ENCODE measurements around the gene ST3GAL3. TPM values are rescaled to one million over a fixed set of nuclear protein-coding genes. Genes with fewer than 3 reads are reported as not detected.

ST3GAL3 gene
- total and polyA plus RNA-seq, 2 experiments from 2014 or later = 4.5 to 7.0 TPM

DNA sequence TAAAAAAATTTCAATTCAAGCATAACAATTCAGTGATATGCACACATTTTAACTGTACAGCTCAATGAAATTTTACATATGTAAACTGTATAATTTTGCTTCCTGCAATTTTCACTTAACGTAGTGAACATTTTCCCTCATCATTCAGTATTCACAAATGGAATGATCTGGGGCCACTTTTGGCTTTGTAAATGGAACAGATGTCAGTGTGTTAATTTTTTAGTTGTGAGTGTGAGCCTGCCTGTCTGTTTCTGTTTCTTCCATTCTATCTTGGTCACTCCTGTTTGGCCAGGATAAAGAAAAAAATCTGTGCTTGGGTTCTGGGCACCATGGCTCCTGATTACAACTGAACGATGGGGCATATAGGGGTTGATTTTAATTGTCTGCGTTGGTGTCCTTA is 20.5 kb upstream of the ST3GAL3 start:
- Histone ChIP-seq H3K4me1 (ENCODE audit: insufficient read depth) (no peaks in the 10 kb centered on the region), H3K9me2 (ENCODE audit: insufficient read depth) (no peaks in the 10 kb centered on the region), H3K4me3 (no peak overlapping the region), H3K27ac (ENCODE audit: low read depth) (no peak overlapping the region), H3K36me3 (ENCODE audit: insufficient read depth) (peaks cover 87% of the 10 kb centered on the region), H3K27me3 (ENCODE audit: insufficient read depth) (no peaks in the 10 kb centered on the region), H3K4me2 (no peak overlapping the region), H2AFZ (no peak overlapping the region), H3F3A (replicated peaks; ENCODE audit: low read depth) (0 out of 2 replicates have a peak, but pooled peaks cover 19% of the 10 kb centered on the region), H3K79me2 (replicated peaks; ENCODE audit: insufficient read depth) (peaks cover 15% of the 10 kb centered on the region), H4K20me1 (replicated peaks; ENCODE audit: insufficient read depth) (peaks cover 52% of the 10 kb centered on the region)
- Mint-ChIP-seq H3K4me3 (no peak overlapping the region), H3K27me3 (ENCODE audit: insufficient read depth, low read depth, poor library complexity) (no peaks in the 10 kb centered on the region), H3K36me3 (ENCODE audit: low read depth) (peaks cover 9% of the 10 kb centered on the region), H3K4me1 (no peaks in the 10 kb centered on the region), H3K9me3 (no peaks in the 10 kb centered on the region), H3K27ac (no peak overlapping the region)
- ATAC-seq (no peak), DNase-seq (ENCODE audit: low spot score) (no peak)
- TF ChIP-seq, protein P1, sequence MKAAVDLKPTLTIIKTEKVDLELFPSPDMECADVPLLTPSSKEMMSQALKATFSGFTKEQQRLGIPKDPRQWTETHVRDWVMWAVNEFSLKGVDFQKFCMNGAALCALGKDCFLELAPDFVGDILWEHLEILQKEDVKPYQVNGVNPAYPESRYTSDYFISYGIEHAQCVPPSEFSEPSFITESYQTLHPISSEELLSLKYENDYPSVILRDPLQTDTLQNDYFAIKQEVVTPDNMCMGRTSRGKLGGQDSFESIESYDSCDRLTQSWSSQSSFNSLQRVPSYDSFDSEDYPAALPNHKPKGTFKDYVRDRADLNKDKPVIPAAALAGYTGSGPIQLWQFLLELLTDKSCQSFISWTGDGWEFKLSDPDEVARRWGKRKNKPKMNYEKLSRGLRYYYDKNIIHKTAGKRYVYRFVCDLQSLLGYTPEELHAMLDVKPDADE (IDR thresholded peaks at IDR 0.05) = no peak

DNA sequence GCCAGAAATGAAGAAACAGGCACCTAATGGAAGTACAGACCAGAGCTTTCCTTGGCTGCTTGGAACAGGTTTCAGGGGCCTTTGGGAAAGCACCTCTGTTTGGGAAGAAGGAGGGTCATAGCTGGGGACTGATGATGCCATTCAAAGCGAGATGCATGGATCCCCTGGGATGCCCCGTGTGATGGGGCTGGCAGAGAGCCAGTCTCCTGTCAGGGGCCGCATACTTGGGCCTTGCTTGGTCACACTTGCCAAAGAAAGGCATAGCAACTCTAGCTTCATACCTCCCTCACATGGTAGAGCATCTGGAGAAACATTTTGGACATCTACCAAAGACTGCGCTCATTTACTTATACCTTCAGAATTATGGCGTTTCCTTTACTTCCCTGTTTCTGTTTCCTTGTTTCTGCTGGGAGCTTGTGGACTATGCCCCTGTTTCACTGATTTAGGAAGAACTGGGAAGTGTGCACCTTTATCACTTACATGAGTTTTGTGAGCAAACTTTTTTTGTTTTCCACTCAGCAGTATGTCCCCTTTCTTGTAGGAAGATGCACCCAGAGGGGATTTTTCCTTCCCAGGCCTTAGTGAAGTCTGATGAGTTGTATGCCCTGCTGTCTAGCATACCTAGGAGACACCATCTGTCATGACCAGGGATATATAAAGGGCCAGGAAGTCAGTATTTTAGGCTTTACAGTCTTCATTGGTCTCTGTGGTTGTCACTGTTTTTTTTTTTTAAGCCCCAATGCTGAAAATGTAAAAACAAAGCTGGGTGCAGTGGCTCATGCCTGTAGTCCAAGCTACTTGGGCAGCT is 19.8 kb upstream of the ST3GAL3 start:
- H3K4me3 Mint-ChIP-seq = no peak overlapping the region
- Histone ChIP-seq H4K20me1 (replicated peaks; ENCODE audit: insufficient read depth) (peaks cover 46% of the 10 kb centered on the region), H3K4me2 (no peak overlapping the region), H3K27ac (ENCODE audit: low read depth) (no peak overlapping the region), H3K4me3 (no peak overlapping the region), H3K27me3 (ENCODE audit: insufficient read depth) (no peaks in the 10 kb centered on the region), H3K9me2 (ENCODE audit: insufficient read depth) (no peaks in the 10 kb centered on the region), H3K4me1 (ENCODE audit: insufficient read depth) (no peaks in the 10 kb centered on the region), H2AFZ (no peak overlapping the region), H3K79me2 (replicated peaks; ENCODE audit: insufficient read depth) (peaks cover 10% of the 10 kb centered on the region; the same call in 1 of the 2 replicates), H3F3A (replicated peaks; ENCODE audit: low read depth) (0 out of 2 replicates have a peak, but pooled peaks cover 21% of the 10 kb centered on the region), H3K36me3 (ENCODE audit: insufficient read depth) (peaks cover 87% of the 10 kb centered on the region)
- no peaks in the 10 kb centered on the region for H3K4me1 Mint-ChIP-seq
- DNase-seq (ENCODE audit: low spot score) (no peak), ATAC-seq (no peak)
- H3K9me3 Mint-ChIP-seq = no peaks in the 10 kb centered on the region
- H3K27me3 Mint-ChIP-seq (ENCODE audit: insufficient read depth, low read depth, poor library complexity) = peaks cover 3% of the 10 kb centered on the region
- peaks cover 2% of the 10 kb centered on the region for H3K36me3 Mint-ChIP-seq (ENCODE audit: low read depth)
- no peak overlapping the region for H3K27ac Mint-ChIP-seq
- TF ChIP-seq, protein P2, sequence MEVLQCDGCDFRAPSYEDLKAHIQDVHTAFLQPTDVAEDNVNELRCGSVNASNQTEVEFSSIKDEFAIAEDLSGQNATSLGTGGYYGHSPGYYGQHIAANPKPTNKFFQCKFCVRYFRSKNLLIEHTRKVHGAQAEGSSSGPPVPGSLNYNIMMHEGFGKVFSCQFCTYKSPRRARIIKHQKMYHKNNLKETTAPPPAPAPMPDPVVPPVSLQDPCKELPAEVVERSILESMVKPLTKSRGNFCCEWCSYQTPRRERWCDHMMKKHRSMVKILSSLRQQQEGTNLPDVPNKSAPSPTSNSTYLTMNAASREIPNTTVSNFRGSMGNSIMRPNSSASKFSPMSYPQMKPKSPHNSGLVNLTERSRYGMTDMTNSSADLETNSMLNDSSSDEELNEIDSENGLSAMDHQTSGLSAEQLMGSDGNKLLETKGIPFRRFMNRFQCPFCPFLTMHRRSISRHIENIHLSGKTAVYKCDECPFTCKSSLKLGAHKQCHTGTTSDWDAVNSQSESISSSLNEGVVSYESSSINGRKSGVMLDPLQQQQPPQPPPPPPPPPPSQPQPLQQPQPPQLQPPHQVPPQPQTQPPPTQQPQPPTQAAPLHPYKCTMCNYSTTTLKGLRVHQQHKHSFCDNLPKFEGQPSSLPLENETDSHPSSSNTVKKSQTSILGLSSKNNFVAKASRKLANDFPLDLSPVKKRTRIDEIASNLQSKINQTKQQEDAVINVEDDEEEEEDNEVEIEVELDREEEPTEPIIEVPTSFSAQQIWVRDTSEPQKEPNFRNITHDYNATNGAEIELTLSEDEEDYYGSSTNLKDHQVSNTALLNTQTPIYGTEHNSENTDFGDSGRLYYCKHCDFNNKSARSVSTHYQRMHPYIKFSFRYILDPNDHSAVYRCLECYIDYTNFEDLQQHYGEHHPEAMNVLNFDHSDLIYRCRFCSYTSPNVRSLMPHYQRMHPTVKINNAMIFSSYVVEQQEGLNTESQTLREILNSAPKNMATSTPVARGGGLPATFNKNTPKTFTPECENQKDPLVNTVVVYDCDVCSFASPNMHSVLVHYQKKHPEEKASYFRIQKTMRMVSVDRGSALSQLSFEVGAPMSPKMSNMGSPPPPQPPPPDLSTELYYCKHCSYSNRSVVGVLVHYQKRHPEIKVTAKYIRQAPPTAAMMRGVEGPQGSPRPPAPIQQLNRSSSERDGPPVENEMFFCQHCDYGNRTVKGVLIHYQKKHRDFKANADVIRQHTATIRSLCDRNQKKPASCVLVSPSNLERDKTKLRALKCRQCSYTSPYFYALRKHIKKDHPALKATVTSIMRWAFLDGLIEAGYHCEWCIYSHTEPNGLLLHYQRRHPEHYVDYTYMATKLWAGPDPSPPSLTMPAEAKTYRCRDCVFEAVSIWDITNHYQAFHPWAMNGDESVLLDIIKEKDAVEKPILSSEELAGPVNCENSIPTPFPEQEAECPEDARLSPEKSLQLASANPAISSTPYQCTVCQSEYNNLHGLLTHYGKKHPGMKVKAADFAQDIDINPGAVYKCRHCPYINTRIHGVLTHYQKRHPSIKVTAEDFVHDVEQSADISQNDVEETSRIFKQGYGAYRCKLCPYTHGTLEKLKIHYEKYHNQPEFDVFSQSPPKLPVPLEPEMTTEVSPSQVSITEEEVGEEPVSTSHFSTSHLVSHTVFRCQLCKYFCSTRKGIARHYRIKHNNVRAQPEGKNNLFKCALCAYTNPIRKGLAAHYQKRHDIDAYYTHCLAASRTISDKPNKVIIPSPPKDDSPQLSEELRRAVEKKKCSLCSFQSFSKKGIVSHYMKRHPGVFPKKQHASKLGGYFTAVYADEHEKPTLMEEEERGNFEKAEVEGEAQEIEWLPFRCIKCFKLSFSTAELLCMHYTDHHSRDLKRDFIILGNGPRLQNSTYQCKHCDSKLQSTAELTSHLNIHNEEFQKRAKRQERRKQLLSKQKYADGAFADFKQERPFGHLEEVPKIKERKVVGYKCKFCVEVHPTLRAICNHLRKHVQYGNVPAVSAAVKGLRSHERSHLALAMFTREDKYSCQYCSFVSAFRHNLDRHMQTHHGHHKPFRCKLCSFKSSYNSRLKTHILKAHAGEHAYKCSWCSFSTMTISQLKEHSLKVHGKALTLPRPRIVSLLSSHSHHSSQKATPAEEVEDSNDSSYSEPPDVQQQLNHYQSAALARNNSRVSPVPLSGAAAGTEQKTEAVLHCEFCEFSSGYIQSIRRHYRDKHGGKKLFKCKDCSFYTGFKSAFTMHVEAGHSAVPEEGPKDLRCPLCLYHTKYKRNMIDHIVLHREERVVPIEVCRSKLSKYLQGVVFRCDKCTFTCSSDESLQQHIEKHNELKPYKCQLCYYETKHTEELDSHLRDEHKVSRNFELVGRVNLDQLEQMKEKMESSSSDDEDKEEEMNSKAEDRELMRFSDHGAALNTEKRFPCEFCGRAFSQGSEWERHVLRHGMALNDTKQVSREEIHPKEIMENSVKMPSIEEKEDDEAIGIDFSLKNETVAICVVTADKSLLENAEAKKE (CRISPR knock-in tag; IDR thresholded peaks at IDR 0.05) = no peak
- TF ChIP-seq EZH2 (IDR thresholded peaks at IDR 0.05; ENCODE audit: low read depth, unreplicated experiment) (no peak), EZH2phosphoT487 (IDR thresholded peaks at IDR 0.05; ENCODE audit: unreplicated experiment) (no peak), NANOG (IDR thresholded peaks at IDR 0.05; ENCODE audit: borderline replicate concordance) (no peak), ZNF114 (CRISPR knock-in tag; IDR thresholded peaks at IDR 0.05) (no peak), STAT1 (IDR thresholded peaks at IDR 0.05; ENCODE audit: unreplicated experiment) (no peak), CREB1 (CRISPR knock-in tag; IDR thresholded peaks at IDR 0.05; ENCODE audit: low read depth) (no peak), JUNB (IDR thresholded peaks at IDR 0.05; ENCODE audit: unreplicated experiment) (no peak), ZNF331 (CRISPR knock-in tag; IDR thresholded peaks at IDR 0.05; ENCODE audit: low read depth) (no peak), POLR2AphosphoS5 (IDR thresholded peaks at IDR 0.05; ENCODE audit: low read depth) (no peak)
- TF ChIP-seq, protein P3, sequence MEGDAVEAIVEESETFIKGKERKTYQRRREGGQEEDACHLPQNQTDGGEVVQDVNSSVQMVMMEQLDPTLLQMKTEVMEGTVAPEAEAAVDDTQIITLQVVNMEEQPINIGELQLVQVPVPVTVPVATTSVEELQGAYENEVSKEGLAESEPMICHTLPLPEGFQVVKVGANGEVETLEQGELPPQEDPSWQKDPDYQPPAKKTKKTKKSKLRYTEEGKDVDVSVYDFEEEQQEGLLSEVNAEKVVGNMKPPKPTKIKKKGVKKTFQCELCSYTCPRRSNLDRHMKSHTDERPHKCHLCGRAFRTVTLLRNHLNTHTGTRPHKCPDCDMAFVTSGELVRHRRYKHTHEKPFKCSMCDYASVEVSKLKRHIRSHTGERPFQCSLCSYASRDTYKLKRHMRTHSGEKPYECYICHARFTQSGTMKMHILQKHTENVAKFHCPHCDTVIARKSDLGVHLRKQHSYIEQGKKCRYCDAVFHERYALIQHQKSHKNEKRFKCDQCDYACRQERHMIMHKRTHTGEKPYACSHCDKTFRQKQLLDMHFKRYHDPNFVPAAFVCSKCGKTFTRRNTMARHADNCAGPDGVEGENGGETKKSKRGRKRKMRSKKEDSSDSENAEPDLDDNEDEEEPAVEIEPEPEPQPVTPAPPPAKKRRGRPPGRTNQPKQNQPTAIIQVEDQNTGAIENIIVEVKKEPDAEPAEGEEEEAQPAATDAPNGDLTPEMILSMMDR (conservative IDR thresholded peaks at IDR 0.05; ENCODE audit: low read depth in 2 of 2) = no peak

Measured in GM23338 (cell line).